ENCODE measurements around the gene OLFML2A.

DNA sequence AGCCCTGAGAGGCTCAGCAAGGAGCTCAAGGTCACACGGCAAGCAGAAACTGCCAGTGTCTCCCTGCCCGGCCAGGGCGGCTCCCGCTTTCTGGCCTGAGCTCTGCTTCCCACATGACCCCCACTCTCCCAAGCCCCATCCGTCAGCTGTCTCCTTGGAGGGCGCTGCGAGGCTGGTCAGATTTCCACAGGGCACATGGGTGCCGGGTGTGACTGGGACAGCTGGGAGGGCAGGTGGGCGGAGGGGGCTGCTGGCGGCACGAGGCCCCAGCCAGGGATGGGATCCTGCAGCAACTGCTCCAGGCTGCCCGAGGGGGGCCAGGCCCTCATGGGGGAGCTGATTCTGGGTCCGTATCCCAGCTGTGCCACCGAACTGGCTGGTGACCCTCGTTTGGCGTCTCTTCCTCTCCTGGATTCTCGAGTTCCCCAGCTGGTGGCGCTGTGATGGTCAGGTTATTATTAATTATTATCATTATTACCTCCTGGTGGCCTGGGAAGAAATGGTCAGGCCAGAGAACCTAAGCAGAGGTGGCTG, 63.4 kb downstream of the OLFML2A start:
- TF ChIP-seq, protein P1, sequence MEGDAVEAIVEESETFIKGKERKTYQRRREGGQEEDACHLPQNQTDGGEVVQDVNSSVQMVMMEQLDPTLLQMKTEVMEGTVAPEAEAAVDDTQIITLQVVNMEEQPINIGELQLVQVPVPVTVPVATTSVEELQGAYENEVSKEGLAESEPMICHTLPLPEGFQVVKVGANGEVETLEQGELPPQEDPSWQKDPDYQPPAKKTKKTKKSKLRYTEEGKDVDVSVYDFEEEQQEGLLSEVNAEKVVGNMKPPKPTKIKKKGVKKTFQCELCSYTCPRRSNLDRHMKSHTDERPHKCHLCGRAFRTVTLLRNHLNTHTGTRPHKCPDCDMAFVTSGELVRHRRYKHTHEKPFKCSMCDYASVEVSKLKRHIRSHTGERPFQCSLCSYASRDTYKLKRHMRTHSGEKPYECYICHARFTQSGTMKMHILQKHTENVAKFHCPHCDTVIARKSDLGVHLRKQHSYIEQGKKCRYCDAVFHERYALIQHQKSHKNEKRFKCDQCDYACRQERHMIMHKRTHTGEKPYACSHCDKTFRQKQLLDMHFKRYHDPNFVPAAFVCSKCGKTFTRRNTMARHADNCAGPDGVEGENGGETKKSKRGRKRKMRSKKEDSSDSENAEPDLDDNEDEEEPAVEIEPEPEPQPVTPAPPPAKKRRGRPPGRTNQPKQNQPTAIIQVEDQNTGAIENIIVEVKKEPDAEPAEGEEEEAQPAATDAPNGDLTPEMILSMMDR (IDR thresholded peaks at IDR 0.05; ENCODE audit: insufficient read depth, low read length), result no peak
- TF ChIP-seq, protein P2, sequence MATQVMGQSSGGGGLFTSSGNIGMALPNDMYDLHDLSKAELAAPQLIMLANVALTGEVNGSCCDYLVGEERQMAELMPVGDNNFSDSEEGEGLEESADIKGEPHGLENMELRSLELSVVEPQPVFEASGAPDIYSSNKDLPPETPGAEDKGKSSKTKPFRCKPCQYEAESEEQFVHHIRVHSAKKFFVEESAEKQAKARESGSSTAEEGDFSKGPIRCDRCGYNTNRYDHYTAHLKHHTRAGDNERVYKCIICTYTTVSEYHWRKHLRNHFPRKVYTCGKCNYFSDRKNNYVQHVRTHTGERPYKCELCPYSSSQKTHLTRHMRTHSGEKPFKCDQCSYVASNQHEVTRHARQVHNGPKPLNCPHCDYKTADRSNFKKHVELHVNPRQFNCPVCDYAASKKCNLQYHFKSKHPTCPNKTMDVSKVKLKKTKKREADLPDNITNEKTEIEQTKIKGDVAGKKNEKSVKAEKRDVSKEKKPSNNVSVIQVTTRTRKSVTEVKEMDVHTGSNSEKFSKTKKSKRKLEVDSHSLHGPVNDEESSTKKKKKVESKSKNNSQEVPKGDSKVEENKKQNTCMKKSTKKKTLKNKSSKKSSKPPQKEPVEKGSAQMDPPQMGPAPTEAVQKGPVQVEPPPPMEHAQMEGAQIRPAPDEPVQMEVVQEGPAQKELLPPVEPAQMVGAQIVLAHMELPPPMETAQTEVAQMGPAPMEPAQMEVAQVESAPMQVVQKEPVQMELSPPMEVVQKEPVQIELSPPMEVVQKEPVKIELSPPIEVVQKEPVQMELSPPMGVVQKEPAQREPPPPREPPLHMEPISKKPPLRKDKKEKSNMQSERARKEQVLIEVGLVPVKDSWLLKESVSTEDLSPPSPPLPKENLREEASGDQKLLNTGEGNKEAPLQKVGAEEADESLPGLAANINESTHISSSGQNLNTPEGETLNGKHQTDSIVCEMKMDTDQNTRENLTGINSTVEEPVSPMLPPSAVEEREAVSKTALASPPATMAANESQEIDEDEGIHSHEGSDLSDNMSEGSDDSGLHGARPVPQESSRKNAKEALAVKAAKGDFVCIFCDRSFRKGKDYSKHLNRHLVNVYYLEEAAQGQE (IDR thresholded peaks at IDR 0.05; ENCODE audit: insufficient replicate concordance, low read depth), result no peak
- no peak for TF ChIP-seq POLR2AphosphoS5 (IDR thresholded peaks at IDR 0.05; ENCODE audit: low read depth)
- TF ChIP-seq GABPA (IDR thresholded peaks at IDR 0.05; ENCODE audit: low read depth), result no peak
- no peak for TF ChIP-seq SPI1 (IDR thresholded peaks at IDR 0.05; ENCODE audit: borderline replicate concordance, low read depth)

All from HL-60 (cell line).